Activated CD4-positive, alpha-beta memory T cell treated with anti-CD3 and anti-CD28 coated beads for 36 hours (primary cell): ENCODE results near the gene TRIP10. TPM values are rescaled to one million over a fixed set of nuclear protein-coding genes. Genes with fewer than 3 reads are reported as not detected.
A peak's percentile ranks its signal among the peaks of the same experiment; 100 is the strongest.
"Not testable (repeated sequence)": the region's sequence is repeated elsewhere in the genome, so short reads cannot be mapped to it uniquely, and the experiment has no call there.

Experiments
- CTCF ChIA-PET: fragments of 350-600 bp; sonication (Branson Sonifier 250); formaldehyde crosslinking; loops from one replicate; lab custom pipeline; 2021; ENCODE audit warnings: antibody characterized with exemption, inconsistent platforms; lab: Charles Lee
- POLR2A ChIA-PET: fragments of 350-600 bp; sonication (Branson Sonifier 250); formaldehyde crosslinking; loops from one replicate; lab custom pipeline; 2021; ENCODE audit warnings: antibody characterized with exemption; lab: Charles Lee
- DNase-seq: peaks from one replicate; pipeline ENCODE4 v3.0.0-alpha.2; 2020
- H3K27ac Mint-ChIP-seq: one replicate; pipeline ENCODE4 v1.8.0; 2021; ENCODE audit warnings: mixed read lengths
- H3K27me3 Mint-ChIP-seq: one replicate; pipeline ENCODE4 v1.8.0; 2021; ENCODE audit warnings: mixed read lengths
- H3K36me3 Mint-ChIP-seq: one replicate; pipeline ENCODE4 v1.8.0; 2021; ENCODE audit warnings: mixed read lengths
- H3K4me1 Mint-ChIP-seq: one replicate; pipeline ENCODE4 v1.8.0; 2021; ENCODE audit warnings: low read depth, mixed read lengths
- H3K4me3 Mint-ChIP-seq: one replicate; pipeline ENCODE4 v1.8.0; 2021; ENCODE audit warnings: mild to moderate bottlenecking, mixed read lengths
- H3K9me3 Mint-ChIP-seq: one replicate; pipeline ENCODE4 v1.8.0; 2021; ENCODE audit warnings: mixed read lengths
- intact Hi-C: fragments of 100-400 bp; cut with micrococcal nuclease; formaldehyde crosslinking; loops from one replicate; pipeline ENCODE4 v1.15.1; 2023
- total RNA-seq, 2 experiments: library from RNA; stranded (reverse); gene quantifications; one replicate each; pipeline ENCODE4 v1.2.3, GENCODE V29; 2021

TRIP10 gene
- total RNA-seq, 2 experiments from 2014 or later: 55.9 to 56.2 TPM

DNA sequence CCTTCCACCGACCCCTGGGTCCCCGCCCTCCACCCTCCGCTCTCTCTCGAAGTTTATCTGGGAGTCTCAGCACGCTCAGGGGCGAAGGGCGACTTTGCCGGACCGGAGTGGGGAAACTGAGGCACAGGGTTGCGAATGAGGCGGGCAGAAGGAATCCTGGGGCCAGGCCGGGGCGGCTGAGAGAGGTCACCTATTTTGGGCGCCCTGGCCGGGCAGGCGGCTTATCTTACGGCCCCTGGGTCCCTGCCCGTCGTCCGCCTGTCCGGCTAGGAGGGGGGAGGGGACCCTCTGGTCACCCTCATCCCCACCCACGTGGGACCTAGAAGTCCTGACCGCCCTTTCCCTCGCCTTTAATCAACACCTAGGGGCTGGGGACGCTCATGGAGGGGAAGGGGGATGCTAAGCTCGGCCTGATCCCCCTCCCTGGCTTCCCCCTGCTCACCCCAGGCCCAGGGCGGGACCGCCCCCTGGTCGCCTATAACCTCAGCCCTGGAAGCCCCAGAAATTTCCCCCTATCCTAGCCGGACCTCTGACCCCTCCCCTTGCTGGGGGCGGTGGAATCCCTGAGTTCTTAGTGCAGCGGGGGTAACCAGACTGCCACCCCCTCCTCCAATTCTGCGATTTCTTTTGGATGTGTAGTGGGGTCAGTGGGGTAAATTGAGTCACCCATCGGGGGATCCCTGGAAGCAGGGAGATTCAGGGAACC is 556 bp downstream of the TRIP10 start:
- peak overlapping the region; percentile 64 for H3K27ac Mint-ChIP-seq
- ChIA-PET CTCF (interaction anchor here (0.7 to 7.0 kb wide), 3 partner anchors 28 to 108 kb away, joined by 3 to 62 read pairs (median 28); no protein-coding TSS in a partner anchor), POLR2A (interaction anchor here (0.6 to 0.9 kb wide), 2 partner anchors 19 to 28 kb away, joined by 3 read pairs; partner anchors contain the start of gene SH2D3A)
- no peaks in the 10 kb centered on the region for H3K9me3 Mint-ChIP-seq
- peaks cover 37% of the 10 kb centered on the region for H3K4me1 Mint-ChIP-seq
- peak; percentile 48 for DNase-seq
- intact Hi-C loops: loop anchor here (5.0 to 10.0 kb wide), 3 partner anchors 123 to 365 kb away; partner anchors contain the start of genes ALKBH7 and PSPN
- peaks cover 25% of the 10 kb centered on the region for H3K36me3 Mint-ChIP-seq
- peak overlapping the region; percentile 86 for H3K4me3 Mint-ChIP-seq
- H3K27me3 Mint-ChIP-seq: no peaks in the 10 kb centered on the region

DNA sequence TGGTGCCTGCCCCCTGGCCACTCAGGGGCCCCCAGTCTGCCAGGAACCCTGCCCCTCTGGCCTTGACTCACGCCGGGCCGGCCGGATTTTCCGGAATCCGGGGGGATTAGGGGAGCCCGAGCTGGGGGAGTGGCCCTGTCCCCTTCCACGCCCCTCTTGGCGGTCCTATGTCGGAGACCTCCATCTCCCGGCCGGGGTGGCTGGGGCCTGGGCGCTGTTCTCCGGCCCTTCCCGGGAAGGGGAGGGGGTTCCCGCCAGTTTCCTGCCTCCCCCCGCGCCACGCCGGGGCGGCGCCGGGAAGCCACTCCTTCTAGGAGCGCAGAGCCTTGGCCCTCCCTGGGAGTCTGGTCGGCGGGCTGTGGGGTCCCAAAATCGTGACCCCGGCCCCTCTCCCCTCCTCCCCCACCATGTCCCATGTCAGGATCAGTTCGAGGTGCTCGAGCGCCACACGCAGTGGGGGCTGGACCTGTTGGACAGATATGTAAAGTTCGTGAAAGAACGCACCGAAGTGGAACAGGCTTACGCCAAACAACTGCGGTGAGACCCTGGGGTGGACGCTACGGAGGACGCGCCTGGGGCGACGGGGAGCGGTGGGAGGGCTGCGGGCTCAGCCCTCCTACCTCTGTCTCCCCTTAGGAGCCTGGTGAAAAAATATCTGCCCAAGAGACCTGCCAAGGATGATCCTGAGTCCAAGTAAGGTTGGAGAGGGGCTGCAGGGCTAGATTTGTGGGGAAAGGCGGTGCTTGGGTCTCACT is 1.3 kb downstream of the TRIP10 start:
- intact Hi-C loops: no loop called here
- Mint-ChIP-seq H3K27me3 (no peaks in the 10 kb centered on the region), H3K4me1 (peaks cover 36% of the 10 kb centered on the region), H3K36me3 (peaks cover 32% of the 10 kb centered on the region), H3K4me3 (peak overlapping the region; percentile 86), H3K9me3 (no peaks in the 10 kb centered on the region), H3K27ac (peak overlapping the region; percentile 64)
- CTCF ChIA-PET: no interaction called here
- POLR2A ChIA-PET: interaction anchor here (0.6 kb wide), 1 partner anchor 18 kb away, joined by 3 read pairs; no protein-coding TSS in a partner anchor
- peak; percentile 36 for DNase-seq

DNA sequence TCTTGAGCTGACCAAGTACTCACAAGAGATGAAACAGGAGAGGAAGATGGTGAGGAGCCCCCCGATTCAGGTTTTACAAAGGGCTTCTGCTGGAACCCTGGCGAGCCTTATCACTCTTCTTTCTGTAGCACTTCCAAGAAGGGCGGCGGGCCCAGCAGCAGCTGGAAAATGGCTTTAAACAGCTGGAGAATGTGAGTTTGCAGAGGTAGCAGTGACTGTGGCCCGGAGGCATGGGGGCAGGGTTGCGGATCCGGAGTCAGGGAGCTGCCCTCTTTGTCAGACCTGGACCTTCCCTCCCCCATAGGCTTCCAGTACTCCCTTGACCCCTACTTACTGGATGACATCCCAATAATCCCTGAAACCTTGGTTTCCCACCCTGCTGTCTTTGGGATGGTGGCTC is 3.6 kb downstream of the TRIP10 start:
- DNase-seq: no peak
- Mint-ChIP-seq H3K36me3 (peaks cover 36% of the 10 kb centered on the region), H3K27me3 (no peaks in the 10 kb centered on the region), H3K4me1 (peaks cover 25% of the 10 kb centered on the region), H3K4me3 (no peak overlapping the region), H3K9me3 (no peaks in the 10 kb centered on the region), H3K27ac (no peak overlapping the region)
- intact Hi-C loops: no loop called here
- ChIA-PET POLR2A (no interaction called here), CTCF (interaction anchor here (1.6 to 1.7 kb wide), 2 partner anchors 11 to 120 kb away, joined by 3 to 6 read pairs; no protein-coding TSS in a partner anchor)

DNA sequence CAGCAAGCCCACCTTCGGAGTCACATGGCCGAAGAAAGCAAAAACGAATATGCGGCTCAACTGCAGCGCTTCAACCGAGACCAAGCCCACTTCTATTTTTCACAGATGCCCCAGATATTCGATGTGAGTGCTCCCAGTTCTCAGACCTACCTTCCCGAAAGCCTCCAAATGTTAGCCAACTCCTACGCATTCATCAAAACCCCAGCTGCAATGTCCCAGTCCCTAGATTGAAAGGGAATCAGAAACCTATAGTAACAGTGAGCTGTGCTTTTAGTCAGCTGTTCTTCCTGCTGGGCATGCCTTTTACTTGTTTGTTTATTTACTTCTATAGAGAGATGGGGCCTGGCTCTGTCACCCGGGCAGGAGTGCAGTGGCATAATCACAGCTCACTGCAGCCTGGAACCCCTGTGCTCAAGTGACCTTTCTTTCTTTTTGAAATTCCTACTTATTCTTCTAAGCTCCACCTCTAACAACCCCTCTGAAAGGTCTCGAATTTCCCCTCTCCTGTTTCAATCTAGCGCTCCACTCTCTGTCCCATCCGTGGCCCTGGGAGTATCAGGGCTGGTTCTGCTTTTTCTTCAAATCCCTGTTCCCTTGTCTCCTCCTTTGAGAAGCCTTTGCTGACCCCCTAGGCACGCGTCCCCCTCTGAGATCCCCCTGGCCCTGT is 4.4 kb downstream of the TRIP10 start:
- intact Hi-C loops: no loop called here
- no peak for DNase-seq
- ChIA-PET CTCF (interaction anchor here (1.6 to 1.7 kb wide), 2 partner anchors 10 to 120 kb away, joined by 3 to 6 read pairs; no protein-coding TSS in a partner anchor), POLR2A (no interaction called here)
- H3K4me3 Mint-ChIP-seq: no peak overlapping the region
- H3K36me3 Mint-ChIP-seq: peaks cover 39% of the 10 kb centered on the region
- H3K27me3 Mint-ChIP-seq: no peaks in the 10 kb centered on the region
- H3K27ac Mint-ChIP-seq: no peak overlapping the region
- H3K9me3 Mint-ChIP-seq: no peaks in the 10 kb centered on the region
- peaks cover 17% of the 10 kb centered on the region for H3K4me1 Mint-ChIP-seq

DNA sequence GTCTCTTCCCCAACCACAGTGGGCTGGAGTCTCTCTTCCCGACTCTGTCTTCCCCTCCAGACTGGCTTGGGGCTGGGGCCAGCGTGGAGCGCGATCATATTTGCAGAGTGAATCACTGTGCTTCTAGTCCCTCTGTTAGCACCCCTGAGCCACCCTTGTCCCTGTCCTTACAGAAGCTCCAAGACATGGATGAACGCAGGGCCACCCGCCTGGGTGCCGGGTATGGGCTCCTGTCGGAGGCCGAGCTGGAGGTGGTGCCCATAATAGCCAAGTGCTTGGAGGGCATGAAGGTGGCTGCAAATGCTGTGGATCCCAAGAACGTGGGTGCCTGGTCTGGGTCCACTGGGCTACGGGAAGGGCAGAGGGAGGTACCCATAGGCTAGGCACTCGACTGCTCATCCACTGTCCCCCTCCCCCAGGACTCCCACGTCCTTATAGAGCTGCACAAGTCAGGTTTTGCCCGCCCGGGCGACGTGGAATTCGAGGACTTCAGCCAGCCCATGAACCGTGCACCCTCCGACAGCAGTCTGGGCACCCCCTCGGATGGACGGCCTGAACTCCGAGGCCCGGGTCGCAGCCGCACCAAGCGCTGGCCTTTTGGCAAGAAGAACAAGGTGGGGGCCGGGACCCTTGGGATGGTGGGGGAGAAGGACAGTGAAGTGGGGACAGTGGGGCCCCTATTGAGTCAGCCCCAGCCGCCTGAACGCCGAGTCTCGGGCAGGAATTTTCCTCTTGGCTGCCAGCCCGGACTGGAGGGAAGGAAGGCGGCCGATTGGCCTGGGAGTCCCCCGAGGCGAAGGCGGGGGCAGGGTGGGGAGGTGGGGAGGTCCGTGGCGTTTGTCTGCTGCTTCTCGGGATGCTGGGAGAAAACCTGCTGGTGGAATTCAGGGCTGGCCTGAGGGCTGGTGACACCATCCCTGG is 5.2 kb downstream of the TRIP10 start:
- H3K9me3 Mint-ChIP-seq: no peaks in the 10 kb centered on the region
- H3K27ac Mint-ChIP-seq: no peak overlapping the region
- peaks cover 41% of the 10 kb centered on the region for H3K36me3 Mint-ChIP-seq
- H3K4me1 Mint-ChIP-seq: peaks cover 12% of the 10 kb centered on the region
- intact Hi-C loops: no loop called here
- ChIA-PET POLR2A (no interaction called here), CTCF (interaction anchor here (1.0 to 1.7 kb wide), 3 partner anchors 9 to 119 kb away, joined by 3 to 6 read pairs (median 4); no protein-coding TSS in a partner anchor)
- no peaks in the 10 kb centered on the region for H3K27me3 Mint-ChIP-seq
- DNase-seq: no peak
- no peak overlapping the region for H3K4me3 Mint-ChIP-seq

DNA sequence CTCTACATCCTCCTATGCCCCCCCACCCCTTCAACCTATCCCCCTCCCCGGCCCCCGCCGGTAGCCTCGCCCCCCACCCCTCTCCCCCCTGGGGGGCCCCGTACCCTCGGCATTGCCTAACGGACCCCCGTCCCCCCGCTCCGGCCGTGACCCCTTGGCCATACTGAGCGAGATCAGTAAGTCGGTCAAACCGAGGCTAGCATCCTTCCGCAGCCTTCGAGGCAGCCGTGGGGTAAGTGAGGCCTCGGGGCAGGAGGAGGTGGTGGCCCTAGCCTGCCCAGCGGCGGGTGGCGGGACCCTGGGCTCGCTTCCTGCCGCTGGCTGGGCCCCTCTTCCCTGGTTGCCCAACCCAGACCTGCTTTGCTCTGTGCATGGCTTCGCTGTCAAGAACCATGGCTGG is 6.5 kb downstream of the TRIP10 start:
- Mint-ChIP-seq H3K27ac (no peak overlapping the region), H3K9me3 (no peaks in the 10 kb centered on the region), H3K36me3 (peaks cover 50% of the 10 kb centered on the region), H3K4me3 (no peak overlapping the region), H3K27me3 (no peaks in the 10 kb centered on the region), H3K4me1 (peaks cover 9% of the 10 kb centered on the region)
- DNase-seq: no peak
- intact Hi-C loops: no loop called here
- CTCF ChIA-PET: interaction anchor here (1.0 kb wide), 1 partner anchor 114 kb away, joined by 4 read pairs; no protein-coding TSS in a partner anchor
- POLR2A ChIA-PET: no interaction called here

DNA sequence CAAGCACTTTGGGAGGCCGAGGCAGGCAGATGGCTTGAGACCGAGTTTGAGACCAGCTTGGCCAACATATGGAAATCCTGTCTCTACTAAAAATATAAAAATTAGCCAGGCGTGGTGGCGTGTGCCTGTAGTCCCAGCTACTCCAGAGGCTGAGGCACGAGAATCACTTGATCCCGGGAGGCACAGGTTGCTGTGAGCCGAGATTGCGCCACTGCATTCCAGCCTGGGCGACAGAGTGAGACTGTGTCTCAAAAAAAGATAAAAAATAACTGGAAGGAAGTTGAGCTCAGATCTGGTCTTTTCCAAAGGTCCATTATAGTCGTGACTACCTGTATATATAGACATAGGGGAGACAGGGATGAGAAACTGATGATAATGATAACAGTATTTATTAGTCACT is 9.1 kb downstream of the TRIP10 start:
- H3K4me1 Mint-ChIP-seq, H3K27me3 Mint-ChIP-seq, H3K4me3 Mint-ChIP-seq, H3K9me3 Mint-ChIP-seq, POLR2A ChIA-PET, H3K27ac Mint-ChIP-seq, intact Hi-C loops, DNase-seq: not testable (repeated sequence)
- peaks cover 51% of the 10 kb centered on the region for H3K36me3 Mint-ChIP-seq
- CTCF ChIA-PET: interaction anchor here (1.6 kb wide), 1 partner anchor 10 kb away, joined by 5 read pairs; no protein-coding TSS in a partner anchor

DNA sequence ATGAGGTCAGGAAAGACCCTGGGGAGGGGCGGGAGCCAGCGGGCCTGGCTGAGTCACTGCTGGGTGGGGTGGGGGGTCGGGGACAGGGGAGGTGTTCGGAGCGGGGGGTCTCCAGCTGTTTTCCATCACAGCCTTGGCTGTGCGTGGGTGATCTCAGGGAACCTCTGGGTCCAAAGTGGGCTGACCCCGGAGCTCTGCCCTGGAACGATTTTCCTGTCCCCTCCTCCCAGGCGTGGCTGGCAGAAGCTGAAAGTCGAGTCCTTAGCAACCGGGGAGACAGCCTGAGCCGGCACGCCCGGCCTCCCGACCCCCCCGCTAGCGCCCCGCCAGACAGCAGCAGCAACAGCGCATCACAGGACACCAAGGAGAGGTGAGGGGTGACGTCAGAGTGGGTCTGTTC is 10.6 kb downstream of the TRIP10 start:
- ChIA-PET CTCF (interaction anchor here (0.6 to 1.2 kb wide), 2 partner anchors 23 to 119 kb away, joined by 3 read pairs; partner anchors contain the start of gene VAV1), POLR2A (no interaction called here)
- no peak overlapping the region for H3K4me3 Mint-ChIP-seq

DNA sequence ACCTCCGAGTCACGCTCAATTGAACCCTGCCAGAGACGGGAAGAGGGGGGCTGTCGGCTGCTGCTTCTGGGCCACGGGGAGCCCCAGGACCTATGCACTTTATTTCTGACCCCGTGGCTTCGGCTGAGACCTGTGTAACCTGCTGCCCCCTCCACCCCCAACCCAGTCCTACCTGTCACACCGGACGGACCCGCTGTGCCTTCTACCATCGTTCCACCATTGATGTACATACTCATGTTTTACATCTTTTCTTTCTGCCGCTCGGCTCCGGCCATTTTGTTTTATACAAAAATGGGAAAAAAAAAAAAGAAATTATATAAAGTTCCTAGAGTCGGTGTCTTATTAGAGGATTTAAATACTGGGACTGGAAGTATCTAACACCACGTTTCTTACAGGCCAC is 11.7 kb downstream of the TRIP10 start:
- POLR2A ChIA-PET: no interaction called here
- H3K27me3 Mint-ChIP-seq: no peaks in the 10 kb centered on the region
- CTCF ChIA-PET: interaction anchor here (1.2 kb wide), 1 partner anchor 21 kb away, joined by 3 read pairs; the partner anchor contains the start of gene VAV1
- no peaks in the 10 kb centered on the region for H3K9me3 Mint-ChIP-seq
- no peak overlapping the region for H3K27ac Mint-ChIP-seq
- no peak overlapping the region for H3K4me3 Mint-ChIP-seq
- no peak for DNase-seq
- intact Hi-C loops: no loop called here
- H3K36me3 Mint-ChIP-seq: peaks cover 48% of the 10 kb centered on the region
- peaks cover 11% of the 10 kb centered on the region for H3K4me1 Mint-ChIP-seq

More for the DNA sequence above, 10.6 kb downstream of the TRIP10 start:
- Mint-ChIP-seq H3K36me3 (peaks cover 53% of the 10 kb centered on the region), H3K27me3 (no peaks in the 10 kb centered on the region), H3K4me1 (peaks cover 11% of the 10 kb centered on the region), H3K27ac (no peak overlapping the region), H3K9me3 (no peaks in the 10 kb centered on the region)
- intact Hi-C loops: no loop called here
- no peak for DNase-seq

DNA sequence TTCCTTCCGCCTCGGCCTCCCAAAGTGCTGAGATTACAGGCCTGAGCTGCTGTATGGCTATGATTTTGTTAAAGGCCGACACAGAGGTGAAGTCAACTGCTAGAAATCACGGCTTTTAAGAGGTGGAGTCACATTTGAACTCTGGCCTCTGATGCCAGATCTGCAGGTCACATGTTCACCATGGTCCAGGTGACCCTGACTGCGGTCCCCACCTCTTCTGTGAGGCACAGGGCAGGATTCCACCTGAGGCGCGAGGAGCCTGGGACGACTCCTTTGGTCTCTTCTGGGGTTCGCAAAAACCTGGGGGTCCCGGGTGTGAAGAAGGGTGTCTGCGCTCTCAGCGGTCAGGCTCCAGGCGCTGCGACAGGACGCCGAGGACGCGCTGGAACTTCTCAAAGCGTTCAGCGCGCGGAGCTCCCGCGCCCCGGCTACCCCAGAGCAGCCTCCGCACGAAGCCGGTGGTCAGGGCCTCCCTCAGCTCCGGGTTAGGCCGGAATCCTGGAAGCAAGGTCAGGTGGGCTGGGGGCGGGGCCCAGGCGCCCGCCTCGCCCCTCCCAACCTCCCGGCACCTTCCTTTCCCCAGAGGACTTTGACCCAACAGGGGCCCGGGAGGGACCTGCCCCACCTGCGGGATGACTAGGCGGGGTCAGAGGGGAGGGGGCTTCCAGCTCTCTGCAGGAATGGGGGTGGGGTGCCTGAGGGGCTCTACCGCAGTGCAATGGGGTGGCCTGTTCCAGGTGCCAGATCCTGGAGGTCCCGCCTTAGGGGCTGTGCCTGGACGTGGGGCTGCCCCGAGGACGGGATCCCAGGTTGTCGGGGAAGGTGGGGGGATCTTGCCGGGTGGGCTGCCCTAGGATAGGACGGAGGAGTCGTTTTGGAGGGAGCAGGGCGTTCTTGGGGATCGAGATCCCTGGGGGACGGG is 13.0 kb downstream of the TRIP10 start:
- H3K27ac Mint-ChIP-seq: no peak overlapping the region
- no peaks in the 10 kb centered on the region for H3K27me3 Mint-ChIP-seq
- no peaks in the 10 kb centered on the region for H3K9me3 Mint-ChIP-seq
- intact Hi-C loops: loop anchor here (1.0 kb wide), 1 partner anchor 15 kb away; the partner anchor contains the start of gene SH2D3A
- POLR2A ChIA-PET: no interaction called here
- no peak for DNase-seq
- CTCF ChIA-PET: interaction anchor here (0.6 to 1.7 kb wide), 5 partner anchors 39 to 236 kb away, joined by 3 to 10 read pairs (median 3); no protein-coding TSS in a partner anchor
- H3K4me3 Mint-ChIP-seq: no peak overlapping the region
- H3K4me1 Mint-ChIP-seq: peaks cover 11% of the 10 kb centered on the region
- H3K36me3 Mint-ChIP-seq: peaks cover 44% of the 10 kb centered on the region
